SK-N-SH (cell line): Measurements from ENCODE around the gene CAPN10. TPM values are rescaled to one million over a fixed set of nuclear protein-coding genes. Genes with fewer than 3 reads are reported as not detected.

ENCODE experiments used
- CTCF ChIA-PET: fragments of 300-600, 350-600 bp; formaldehyde crosslinking; extraction: SDS; loops from one replicate; lab custom pipeline; 2021; lab: Yijun Ruan, JAX
- POLR2A ChIA-PET: fragments of 350-600 bp; sonication (Branson Sonifier 250); formaldehyde crosslinking; extraction: SDS; loops from one replicate; lab custom pipeline; 2020; ENCODE audit warnings: antibody characterized with exemption, inconsistent platforms; lab: Yijun Ruan, JAX
- DNase-seq: peaks from one replicate; pipeline ENCODE4 v3.0.0; 2012
- H2AFZ ChIP-seq: fragments of 200-600 bp; sonication (generic); 2 replicates; pipeline ENCODE4 v1.8.1; 2016; ENCODE audit warnings: antibody characterized with exemption, mild to moderate bottlenecking, low read depth
- H3F3A ChIP-seq: fragments of 200-600 bp; sonication (generic); replicated peaks from 2 replicates; pipeline ENCODE3; 2016; ENCODE audit warnings: antibody characterized with exemption, mild to moderate bottlenecking; ENCODE audit not compliant: insufficient read depth
- H3K27ac ChIP-seq, 2 experiments: fragments of 200-500 bp in 1 of 2; fragments of 200-600 bp in 1 of 2; sonication (Bioruptor generic) in 1 of 2; sonication (generic), shearing (Covaris generic) in 1 of 2; 2 replicates each; pipeline versions ENCODE4 v1.5.1 to v1.6.1; 2014 to 2016; ENCODE audit warnings: low read depth in 2 of 2, inconsistent platforms in 1 of 2, low read length in 1 of 2, mild to moderate bottlenecking in 1 of 2, mixed read lengths in 1 of 2
- H3K27me3 ChIP-seq: fragments of 200-600 bp; sonication (generic), shearing (Covaris generic); 2 replicates; pipeline ENCODE4 v1.6.1; 2016; ENCODE audit warnings: mixed run types; ENCODE audit not compliant: insufficient read depth
- H3K36me3 ChIP-seq, 2 experiments: fragments of 200-500 bp in 1 of 2; fragments of 200-600 bp in 1 of 2; sonication (Bioruptor generic) in 1 of 2; sonication (generic) in 1 of 2; replicated peaks in 1 of 2; 2 replicates each; pipeline versions ENCODE3 to v1.5.1; 2014 to 2016; ENCODE audit warnings: low read length in 1 of 2, mild to moderate bottlenecking in 1 of 2; ENCODE audit not compliant: insufficient read depth in 2 of 2, control insufficient read depth in 1 of 2
- H3K4me1 ChIP-seq, 2 experiments: fragments of 200-500 bp in 1 of 2; fragments of 200-600 bp in 1 of 2; sonication (Bioruptor generic) in 1 of 2; sonication (generic), shearing (Covaris generic) in 1 of 2; 2 replicates each; pipeline versions ENCODE4 v1.5.1 to v1.6.1; 2014 to 2016; ENCODE audit warnings: low read depth in 1 of 2, low read length in 1 of 2, mixed run types in 1 of 2; ENCODE audit not compliant: insufficient read depth in 2 of 2, control insufficient read depth in 1 of 2
- H3K4me2 ChIP-seq: fragments of 200-600 bp; sonication (generic), shearing (Covaris generic); 2 replicates; pipeline ENCODE4 v1.6.1; 2017; ENCODE audit warnings: mixed run types
- H3K4me3 ChIP-seq, 2 experiments: fragments of 200-500 bp in 1 of 2; fragments of 200-600 bp in 1 of 2; sonication (Bioruptor generic) in 1 of 2; sonication (generic), shearing (Covaris generic) in 1 of 2; 2 replicates each; pipeline versions ENCODE4 v1.5.1 to v1.8.1; 2014 to 2016; ENCODE audit warnings: low read depth in 2 of 2, inconsistent platforms in 1 of 2, low read length in 1 of 2, mild to moderate bottlenecking in 1 of 2, mixed read lengths in 1 of 2, moderate library complexity in 1 of 2
- H3K79me2 ChIP-seq: fragments of 200-600 bp; sonication (generic); 2 replicates; pipeline ENCODE4 v1.8.1; 2017; ENCODE audit warnings: mild to moderate bottlenecking; ENCODE audit not compliant: insufficient read depth
- H3K9ac ChIP-seq: fragments of 200-600 bp; sonication (generic); 2 replicates; pipeline ENCODE4 v1.6.1; 2017; ENCODE audit warnings: mixed run types
- H3K9me2 ChIP-seq: fragments of 200-600 bp; sonication (generic); 2 replicates; pipeline ENCODE4 v1.6.1; 2017; ENCODE audit warnings: mixed run types
- H3K9me3 ChIP-seq: fragments of 200-600 bp; sonication (generic); 2 replicates; pipeline ENCODE4 v1.6.1; 2017; ENCODE audit warnings: mixed run types, mild to moderate bottlenecking, moderate library complexity
- H4K20me1 ChIP-seq: fragments of 200-600 bp; sonication (generic); 2 replicates; pipeline ENCODE4 v1.6.1; 2017; ENCODE audit warnings: mild to moderate bottlenecking, mixed run types; ENCODE audit not compliant: insufficient read depth
- CHD2 ChIP-seq: fragments of 150-350 bp; IDR thresholded peaks from 2 replicates; pipeline ENCODE4 v1.6.1; 2018; ENCODE audit warnings: low read length; ENCODE audit not compliant: partially characterized antibody
- ELF1 ChIP-seq: IDR thresholded peaks from 2 replicates; pipeline ENCODE4 v1.4.0; 2012
- FOXM1 ChIP-seq: IDR thresholded peaks from 2 replicates; pipeline ENCODE4 v1.4.0; 2012; ENCODE audit warnings: low read depth, mild to moderate bottlenecking
- GABPA ChIP-seq: IDR thresholded peaks from 2 replicates; pipeline ENCODE4 v1.4.0; 2012; ENCODE audit warnings: low read depth, mild to moderate bottlenecking
- GATA2 ChIP-seq: sonication (generic); formaldehyde crosslinking; IDR thresholded peaks from 2 replicates; pipeline ENCODE4 v1.5.0; 2020; ENCODE audit warnings: mild to moderate bottlenecking, missing genetic modification reagents
- JUND ChIP-seq: IDR thresholded peaks from 2 replicates; pipeline ENCODE4 v1.4.0; 2012
- MXI1 ChIP-seq: IDR thresholded peaks from 2 replicates; pipeline ENCODE4 v1.6.1; 2012; ENCODE audit warnings: mild to moderate bottlenecking, low read depth, low read length, improper control_type of control experiment
- NRF1 ChIP-seq: IDR thresholded peaks from 2 replicates; pipeline ENCODE4 v1.6.1; 2012; ENCODE audit warnings: low read depth, mild to moderate bottlenecking, low read length
- RAD21 ChIP-seq: IDR thresholded peaks from 2 replicates; pipeline ENCODE4 v1.6.1; 2012; ENCODE audit warnings: mild to moderate bottlenecking, low read length
- RFX5 ChIP-seq: IDR thresholded peaks from 2 replicates; pipeline ENCODE4 v1.6.1; 2012; ENCODE audit warnings: mild to moderate bottlenecking, improper control_type of control experiment, low read length
- SIN3A ChIP-seq: IDR thresholded peaks from 2 replicates; pipeline ENCODE4 v1.6.1; 2012; ENCODE audit warnings: low read depth, mild to moderate bottlenecking, low read length, moderate library complexity, borderline replicate concordance
- WGBS: methylation state at CpG from one replicate; pipeline ENCODE4 v1.1.6; 2017; ENCODE audit warnings: low lambda C conversion rate; 5-methylcytosine and 5-hydroxymethylcytosine counted together
- polyA plus RNA-seq, 3 experiments: library from polyadenylated mRNA; depleted of rRNA; stranded (reverse); fragments of >200 nt; gene quantifications; 2 replicates each; pipeline ENCODE4 v1.2.3, GENCODE V29; 2012
- TF ChIP-seq, protein P1 (sequence below): IDR thresholded peaks from 2 replicates; pipeline ENCODE4; 2012
- TF ChIP-seq, protein P2 (sequence below): fragments of 150-350 bp; IDR thresholded peaks from 2 replicates; pipeline ENCODE4 v1.6.1; 2016; ENCODE audit warnings: mild to moderate bottlenecking, low read depth, low read length
- TF ChIP-seq, protein P3 (sequence below): IDR thresholded peaks from 2 replicates; pipeline ENCODE4 v1.4.0; 2012; ENCODE audit warnings: low read depth, borderline replicate concordance
- TF ChIP-seq, protein P4 (sequence below): fragments of 200-600 bp; sonication (generic); IDR thresholded peaks from 2 replicates; pipeline ENCODE4 v1.6.1; 2017; ENCODE audit warnings: antibody characterized with exemption, mild to moderate bottlenecking, moderate library complexity

The CAPN10 gene
- polyA plus RNA-seq, 1 of the 3 experiments (the other 2 are of a cell fraction), result 24.0 TPM

DNA sequence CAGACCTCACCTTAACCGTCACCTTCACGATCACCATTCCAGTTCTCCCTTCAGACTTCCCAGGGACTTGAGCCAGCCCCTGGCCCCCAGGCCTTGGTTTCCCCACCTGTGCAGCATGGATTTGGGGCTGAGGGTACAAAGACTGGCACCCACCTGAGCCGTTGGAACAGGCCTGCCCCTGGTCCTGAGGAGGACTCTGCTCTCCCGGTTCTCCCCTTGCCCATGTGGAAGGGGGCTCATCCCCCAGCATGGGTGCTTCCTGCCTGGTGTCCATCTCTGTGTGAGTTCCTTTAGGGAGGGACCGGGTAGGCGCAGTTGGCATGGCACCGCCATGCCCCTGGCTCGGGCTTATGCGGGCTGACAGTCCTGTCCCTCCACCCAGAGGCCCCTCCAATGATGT lies 27.9 kb downstream of the CAPN10 start:
- 83% methylated on average over 5 of the region's 9 CpGs for WGBS
- H4K20me1 ChIP-seq, result no peaks in the 10 kb centered on the region
- TF ChIP-seq, protein P1, sequence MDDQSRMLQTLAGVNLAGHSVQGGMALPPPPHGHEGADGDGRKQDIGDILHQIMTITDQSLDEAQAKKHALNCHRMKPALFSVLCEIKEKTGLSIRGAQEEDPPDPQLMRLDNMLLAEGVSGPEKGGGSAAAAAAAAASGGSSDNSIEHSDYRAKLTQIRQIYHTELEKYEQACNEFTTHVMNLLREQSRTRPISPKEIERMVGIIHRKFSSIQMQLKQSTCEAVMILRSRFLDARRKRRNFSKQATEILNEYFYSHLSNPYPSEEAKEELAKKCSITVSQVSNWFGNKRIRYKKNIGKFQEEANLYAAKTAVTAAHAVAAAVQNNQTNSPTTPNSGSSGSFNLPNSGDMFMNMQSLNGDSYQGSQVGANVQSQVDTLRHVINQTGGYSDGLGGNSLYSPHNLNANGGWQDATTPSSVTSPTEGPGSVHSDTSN, result no peak
- TF ChIP-seq GABPA (no peak), MXI1 (no peak)
- no peaks in the 10 kb centered on the region for H3K9me3 ChIP-seq
- no peak overlapping the region for H3K4me2 ChIP-seq
- ChIA-PET CTCF (interaction anchor here (0.9 kb wide), 1 partner anchor 10 kb away, joined by 4 read pairs; no protein-coding TSS in a partner anchor), POLR2A (no interaction called here)
- DNase-seq, result no peak
- H3K9ac ChIP-seq, result no peak overlapping the region
- peaks cover 0 to 14% of the 10 kb centered on the region in 2 experiments; a peak in 2 of 4 replicates for H3K4me1 ChIP-seq
- no peaks in the 10 kb centered on the region for H3K27me3 ChIP-seq
- no peak overlapping the region for H3K4me3 ChIP-seq
- no peak overlapping the region for H3K27ac ChIP-seq
- H3K36me3 ChIP-seq, result no peaks in the 10 kb centered on the region
- no peaks in the 10 kb centered on the region for H3F3A ChIP-seq
- no peaks in the 10 kb centered on the region for H3K9me2 ChIP-seq
- H2AFZ ChIP-seq, result no peak overlapping the region
- no peaks in the 10 kb centered on the region for H3K79me2 ChIP-seq

DNA sequence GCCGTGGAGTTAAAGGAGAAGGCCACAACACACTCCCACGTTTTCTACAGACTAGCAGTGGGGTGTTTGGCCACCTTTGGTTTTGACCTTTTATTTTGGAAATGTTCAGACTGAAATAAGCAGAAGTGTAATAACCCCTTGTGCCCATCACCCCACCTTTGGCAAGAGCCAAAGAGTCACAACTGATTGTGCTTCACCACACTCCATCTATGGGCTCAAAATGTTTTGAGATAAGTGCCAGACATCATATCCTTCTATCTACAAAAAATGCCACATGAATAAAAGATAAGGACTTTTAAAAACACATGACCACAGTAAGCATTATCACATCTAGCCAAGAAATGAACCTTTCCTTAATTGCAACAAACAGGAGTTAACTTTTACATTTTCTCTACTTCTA lies 28.9 kb downstream of the CAPN10 start:
- ChIA-PET CTCF (no interaction called here), POLR2A (no interaction called here)
- H3K27ac ChIP-seq, result peak overlapping the region in 1 of 2 experiments; percentile 73; a peak in 2 of 4 replicates
- no peak overlapping the region for H2AFZ ChIP-seq
- H3F3A ChIP-seq, result no peaks in the 10 kb centered on the region
- no peak overlapping the region for H3K9ac ChIP-seq
- no peak overlapping the region for H3K4me2 ChIP-seq
- H3K9me2 ChIP-seq, result no peaks in the 10 kb centered on the region
- H3K4me1 ChIP-seq, result peaks cover 0 to 14% of the 10 kb centered on the region in 2 experiments; a peak in 2 of 4 replicates
- H3K36me3 ChIP-seq, result no peaks in the 10 kb centered on the region
- H4K20me1 ChIP-seq, result no peaks in the 10 kb centered on the region
- WGBS, result 45% methylated on average over 2 of the region's 2 CpGs
- no peaks in the 10 kb centered on the region for H3K9me3 ChIP-seq
- TF ChIP-seq FOXM1 (no peak), SIN3A (no peak), JUND (no peak), GABPA (no peak), CHD2 (no peak), RAD21 (no peak), GATA2 (CRISPR knock-in tag) (no peak), ELF1 (no peak), RFX5 (no peak), NRF1 (no peak)
- TF ChIP-seq, protein P2, sequence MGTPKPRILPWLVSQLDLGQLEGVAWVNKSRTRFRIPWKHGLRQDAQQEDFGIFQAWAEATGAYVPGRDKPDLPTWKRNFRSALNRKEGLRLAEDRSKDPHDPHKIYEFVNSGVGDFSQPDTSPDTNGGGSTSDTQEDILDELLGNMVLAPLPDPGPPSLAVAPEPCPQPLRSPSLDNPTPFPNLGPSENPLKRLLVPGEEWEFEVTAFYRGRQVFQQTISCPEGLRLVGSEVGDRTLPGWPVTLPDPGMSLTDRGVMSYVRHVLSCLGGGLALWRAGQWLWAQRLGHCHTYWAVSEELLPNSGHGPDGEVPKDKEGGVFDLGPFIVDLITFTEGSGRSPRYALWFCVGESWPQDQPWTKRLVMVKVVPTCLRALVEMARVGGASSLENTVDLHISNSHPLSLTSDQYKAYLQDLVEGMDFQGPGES, result no peak
- TF ChIP-seq, protein P1, result no peak
- TF ChIP-seq, protein P3, sequence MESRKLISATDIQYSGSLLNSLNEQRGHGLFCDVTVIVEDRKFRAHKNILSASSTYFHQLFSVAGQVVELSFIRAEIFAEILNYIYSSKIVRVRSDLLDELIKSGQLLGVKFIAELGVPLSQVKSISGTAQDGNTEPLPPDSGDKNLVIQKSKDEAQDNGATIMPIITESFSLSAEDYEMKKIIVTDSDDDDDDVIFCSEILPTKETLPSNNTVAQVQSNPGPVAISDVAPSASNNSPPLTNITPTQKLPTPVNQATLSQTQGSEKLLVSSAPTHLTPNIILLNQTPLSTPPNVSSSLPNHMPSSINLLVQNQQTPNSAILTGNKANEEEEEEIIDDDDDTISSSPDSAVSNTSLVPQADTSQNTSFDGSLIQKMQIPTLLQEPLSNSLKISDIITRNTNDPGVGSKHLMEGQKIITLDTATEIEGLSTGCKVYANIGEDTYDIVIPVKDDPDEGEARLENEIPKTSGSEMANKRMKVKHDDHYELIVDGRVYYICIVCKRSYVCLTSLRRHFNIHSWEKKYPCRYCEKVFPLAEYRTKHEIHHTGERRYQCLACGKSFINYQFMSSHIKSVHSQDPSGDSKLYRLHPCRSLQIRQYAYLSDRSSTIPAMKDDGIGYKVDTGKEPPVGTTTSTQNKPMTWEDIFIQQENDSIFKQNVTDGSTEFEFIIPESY, result no peak
- TF ChIP-seq, protein P4, sequence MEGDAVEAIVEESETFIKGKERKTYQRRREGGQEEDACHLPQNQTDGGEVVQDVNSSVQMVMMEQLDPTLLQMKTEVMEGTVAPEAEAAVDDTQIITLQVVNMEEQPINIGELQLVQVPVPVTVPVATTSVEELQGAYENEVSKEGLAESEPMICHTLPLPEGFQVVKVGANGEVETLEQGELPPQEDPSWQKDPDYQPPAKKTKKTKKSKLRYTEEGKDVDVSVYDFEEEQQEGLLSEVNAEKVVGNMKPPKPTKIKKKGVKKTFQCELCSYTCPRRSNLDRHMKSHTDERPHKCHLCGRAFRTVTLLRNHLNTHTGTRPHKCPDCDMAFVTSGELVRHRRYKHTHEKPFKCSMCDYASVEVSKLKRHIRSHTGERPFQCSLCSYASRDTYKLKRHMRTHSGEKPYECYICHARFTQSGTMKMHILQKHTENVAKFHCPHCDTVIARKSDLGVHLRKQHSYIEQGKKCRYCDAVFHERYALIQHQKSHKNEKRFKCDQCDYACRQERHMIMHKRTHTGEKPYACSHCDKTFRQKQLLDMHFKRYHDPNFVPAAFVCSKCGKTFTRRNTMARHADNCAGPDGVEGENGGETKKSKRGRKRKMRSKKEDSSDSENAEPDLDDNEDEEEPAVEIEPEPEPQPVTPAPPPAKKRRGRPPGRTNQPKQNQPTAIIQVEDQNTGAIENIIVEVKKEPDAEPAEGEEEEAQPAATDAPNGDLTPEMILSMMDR, result no peak
- no peaks in the 10 kb centered on the region for H3K79me2 ChIP-seq
- H3K27me3 ChIP-seq, result no peaks in the 10 kb centered on the region
- no peak overlapping the region for H3K4me3 ChIP-seq
- DNase-seq, result no peak
